ENCODE measurements around the gene MYO5B.

DNA sequence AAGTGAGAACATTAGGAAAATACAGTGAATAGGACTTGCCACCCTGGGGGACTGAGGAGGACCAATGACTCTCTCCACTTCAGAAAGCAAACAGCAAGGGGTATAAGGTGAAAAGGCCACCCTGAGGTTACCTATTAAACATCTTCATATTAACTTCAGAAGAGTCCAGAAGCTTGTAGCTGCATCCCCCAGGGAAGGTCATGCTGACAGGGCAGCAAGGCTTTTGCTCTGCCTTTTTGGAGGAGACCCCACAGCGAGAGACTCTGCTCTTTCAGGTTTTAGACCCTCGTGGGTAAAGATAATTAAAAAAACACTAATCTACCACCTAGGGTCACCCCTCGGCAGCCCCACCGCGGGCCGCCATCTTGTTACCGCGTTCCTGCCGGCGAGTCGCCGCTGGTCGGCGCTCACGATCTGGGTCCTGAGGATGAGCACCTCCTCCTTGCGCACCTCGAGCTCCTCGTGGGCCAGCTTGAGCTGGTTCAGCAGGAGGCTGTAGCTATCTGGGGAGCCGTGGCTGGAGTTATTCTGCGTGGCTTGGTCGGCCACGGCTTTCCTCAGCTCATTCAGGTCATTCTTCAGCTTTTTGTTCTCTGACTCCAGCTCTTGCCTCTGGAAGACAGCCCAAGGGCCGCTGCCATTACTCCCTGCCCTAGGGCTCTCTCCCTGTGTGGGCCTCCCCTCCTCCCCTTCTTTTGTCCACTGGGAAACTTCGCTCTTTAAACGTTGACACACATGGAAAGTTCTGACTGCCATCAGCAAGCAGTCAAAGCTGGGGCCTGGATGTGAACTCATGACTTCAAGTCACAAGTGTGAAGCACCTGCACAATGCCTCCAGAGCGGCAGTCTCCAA, 331.0 kb downstream of the MYO5B start:
- TF ChIP-seq, protein P1, sequence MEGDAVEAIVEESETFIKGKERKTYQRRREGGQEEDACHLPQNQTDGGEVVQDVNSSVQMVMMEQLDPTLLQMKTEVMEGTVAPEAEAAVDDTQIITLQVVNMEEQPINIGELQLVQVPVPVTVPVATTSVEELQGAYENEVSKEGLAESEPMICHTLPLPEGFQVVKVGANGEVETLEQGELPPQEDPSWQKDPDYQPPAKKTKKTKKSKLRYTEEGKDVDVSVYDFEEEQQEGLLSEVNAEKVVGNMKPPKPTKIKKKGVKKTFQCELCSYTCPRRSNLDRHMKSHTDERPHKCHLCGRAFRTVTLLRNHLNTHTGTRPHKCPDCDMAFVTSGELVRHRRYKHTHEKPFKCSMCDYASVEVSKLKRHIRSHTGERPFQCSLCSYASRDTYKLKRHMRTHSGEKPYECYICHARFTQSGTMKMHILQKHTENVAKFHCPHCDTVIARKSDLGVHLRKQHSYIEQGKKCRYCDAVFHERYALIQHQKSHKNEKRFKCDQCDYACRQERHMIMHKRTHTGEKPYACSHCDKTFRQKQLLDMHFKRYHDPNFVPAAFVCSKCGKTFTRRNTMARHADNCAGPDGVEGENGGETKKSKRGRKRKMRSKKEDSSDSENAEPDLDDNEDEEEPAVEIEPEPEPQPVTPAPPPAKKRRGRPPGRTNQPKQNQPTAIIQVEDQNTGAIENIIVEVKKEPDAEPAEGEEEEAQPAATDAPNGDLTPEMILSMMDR (IDR thresholded peaks at IDR 0.05), result no peak
- no peak for TF ChIP-seq POLR2A (IDR thresholded peaks at IDR 0.05)

Measured in Peyer's patch (tissue), 4 donors.